ENCODE data around the gene TBC1D7.

DNA sequence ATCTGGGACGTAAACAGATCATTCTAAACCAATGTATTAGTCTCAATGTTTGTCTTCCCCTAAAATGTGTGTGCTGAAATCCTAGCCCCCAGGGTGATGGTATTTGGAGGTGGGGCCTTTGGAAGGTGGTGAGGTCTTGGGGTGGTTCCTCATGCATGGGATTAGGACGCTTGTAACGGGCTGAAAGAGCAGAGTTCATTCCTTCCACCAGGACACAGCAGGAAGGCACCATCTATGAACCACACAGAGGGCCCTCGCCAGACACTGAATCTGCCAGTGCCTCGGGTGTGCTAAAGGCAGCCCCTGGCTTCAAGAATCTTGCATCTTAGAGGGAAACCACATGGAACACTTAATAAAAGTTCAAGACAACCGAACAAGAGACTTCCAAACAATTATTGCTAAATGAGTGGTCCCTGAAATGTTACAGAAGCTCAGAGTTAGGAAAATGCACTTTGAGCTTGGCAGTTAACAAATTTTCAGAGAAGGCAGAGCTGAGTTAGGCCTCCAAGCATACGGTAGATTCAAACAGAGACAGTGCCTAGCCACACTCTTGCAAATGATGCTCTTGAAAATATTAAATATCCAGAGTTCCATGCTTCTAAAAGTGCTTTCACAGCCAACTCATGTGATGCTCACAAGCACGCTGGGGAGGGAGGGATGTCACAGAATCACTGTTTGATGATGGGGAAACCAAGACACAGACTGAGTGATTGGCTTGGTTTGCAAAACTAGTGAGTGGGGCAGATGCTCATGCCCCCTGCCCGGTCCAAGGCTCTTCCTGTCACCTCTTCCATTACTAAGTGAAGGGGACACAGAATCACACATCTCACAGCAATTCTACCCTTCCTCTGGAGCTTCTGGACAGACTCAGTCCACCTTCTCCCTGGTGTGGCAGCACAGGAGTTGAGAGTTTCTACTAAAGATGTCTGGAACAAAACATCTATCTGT lies 27.4 kb downstream of the TBC1D7 start:
- TF ChIP-seq FOXM1 (IDR thresholded peaks at IDR 0.05; ENCODE audit: borderline replicate concordance, low read depth) (no peak), EP300 (IDR thresholded peaks at IDR 0.05; ENCODE audit: borderline replicate concordance) (no peak), YY1 (IDR thresholded peaks at IDR 0.05; ENCODE audit: low read depth) (no peak), CEBPB (IDR thresholded peaks at IDR 0.05) (no peak), ZBTB7A (IDR thresholded peaks at IDR 0.05; ENCODE audit: low read depth) (no peak), CREB1 (IDR thresholded peaks at IDR 0.05; ENCODE audit: low read depth) (no peak), TAF1 (IDR thresholded peaks at IDR 0.05; ENCODE audit: low read depth) (no peak), TCF12 (IDR thresholded peaks at IDR 0.05; ENCODE audit: low read depth) (no peak), EGR1 (IDR thresholded peaks at IDR 0.05) (no peak)
- TF ChIP-seq, protein P1, sequence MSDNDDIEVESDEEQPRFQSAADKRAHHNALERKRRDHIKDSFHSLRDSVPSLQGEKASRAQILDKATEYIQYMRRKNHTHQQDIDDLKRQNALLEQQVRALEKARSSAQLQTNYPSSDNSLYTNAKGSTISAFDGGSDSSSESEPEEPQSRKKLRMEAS (IDR thresholded peaks at IDR 0.05) = no peak
